Measurements from ENCODE around the gene NRIP2.

DNA sequence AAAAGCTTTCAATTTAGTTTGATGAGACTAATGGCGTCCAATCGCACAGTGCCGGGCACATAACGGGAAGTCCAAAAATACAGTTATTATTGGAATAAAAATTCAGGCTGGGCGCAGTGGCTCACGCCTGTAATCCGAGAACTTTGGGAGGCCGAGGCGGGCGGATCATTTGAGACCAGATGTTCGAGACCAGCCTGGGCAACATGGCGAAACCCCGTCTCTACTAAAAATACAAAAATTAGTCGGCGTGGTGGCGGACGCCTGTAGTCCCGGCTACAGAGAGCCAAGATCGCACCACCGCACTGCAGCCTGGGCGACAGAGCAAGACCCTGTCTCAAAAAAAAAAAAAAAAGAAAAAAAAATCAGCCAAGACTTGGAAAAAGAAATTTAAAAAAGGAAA lies 41.3 kb downstream of the NRIP2 start:
- TF ChIP-seq CTCF (IDR thresholded peaks at IDR 0.05) = no peak
- no peak for TF ChIP-seq POLR2A (IDR thresholded peaks at IDR 0.05)
- TF ChIP-seq POLR2AphosphoS5 (IDR thresholded peaks at IDR 0.05) = no peak
